Muscle of arm (tissue), 14 donors: ENCODE results near the gene SHOX. TPM values are rescaled to one million over a fixed set of nuclear protein-coding genes. Genes with fewer than 3 reads are reported as not detected.
"Not testable (repeated sequence)": the region's sequence is repeated elsewhere in the genome, so short reads cannot be mapped to it uniquely, and the experiment has no call there.

Source experiments
- DNase-seq: peaks from one replicate; pipeline ENCODE4 v3.0.0-alpha.2; 2013
- long read RNA-seq, 11 donors: transcript quantifications; one replicate each; lab custom pipeline, GENCODE V29; 2026
- polyA plus RNA-seq, 12 donors: library from polyadenylated mRNA; unstranded; fragments of 120-200 nt; gene quantifications; one replicate each; pipeline ENCODE4 v1.2.1, GENCODE V29; 2013; ENCODE audit not compliant: insufficient read length in 12 of 12

The SHOX gene
- 1 to 10 TPM in 7 of 12 donors, under 1 TPM in 4, not detected in 1; 0.23 to 4.5 (median 1.4) TPM for polyA plus RNA-seq
- long read RNA-seq, donor 1: 0 reads
- long read RNA-seq, donor 2: 0 reads
- long read RNA-seq, donor 3: 0 reads
- long read RNA-seq, donor 4: 0 reads
- long read RNA-seq, donor 5: 0 reads
- long read RNA-seq, donor 6: 0 reads
- long read RNA-seq, donor 7: 0 reads
- long read RNA-seq, donor 8: 0 reads
- long read RNA-seq, donor 9: 0 reads
- long read RNA-seq, donor 10: 0 reads
- long read RNA-seq, donor 11: 0 reads

GRCh38 chrX:630612-631496, at the start of gene SHOX:
Gene SHOX, plus strand, starts transcription at chrX:630791. Its CDS starts 107 bp downstream, at chrX:630898.
- peak; percentile 74 for DNase-seq

GRCh38 chrX:581066-581465, 49.5 kb upstream of the SHOX start:
- no peak for DNase-seq

GRCh38 chrX:581720-582298, 48.8 kb upstream of the SHOX start:
- DNase-seq: no peak

- no peak for DNase-seq
Observed at GRCh38 chrX:584572-584971, 46.0 kb upstream of the SHOX start.

- no peak for DNase-seq
Observed at GRCh38 chrX:585115-585808, 45.3 kb upstream of the SHOX start.

GRCh38 chrX:586351-586750, 44.2 kb upstream of the SHOX start:
- DNase-seq: no peak

- not testable (repeated sequence) for DNase-seq
Observed at GRCh38 chrX:589261-589660, 41.3 kb upstream of the SHOX start.

GRCh38 chrX:590693-591404, 39.7 kb upstream of the SHOX start:
- no peak for DNase-seq

GRCh38 chrX:599837-600715, 30.5 kb upstream of the SHOX start:
- DNase-seq: no peak

GRCh38 chrX:603029-603428, 27.6 kb upstream of the SHOX start:
- DNase-seq: not testable (repeated sequence)

- DNase-seq: not testable (repeated sequence)
Observed at GRCh38 chrX:604616-605015, 26.0 kb upstream of the SHOX start.

- DNase-seq: not testable (repeated sequence)
Observed at GRCh38 chrX:608088-608487, 22.5 kb upstream of the SHOX start.

- DNase-seq: no peak
Observed at GRCh38 chrX:614136-614535, 16.5 kb upstream of the SHOX start.

- DNase-seq: no peak
Observed at GRCh38 chrX:617401-617800, 13.2 kb upstream of the SHOX start.

GRCh38 chrX:617891-618290, 12.7 kb upstream of the SHOX start:
- no peak for DNase-seq

GRCh38 chrX:618304-618703, 12.3 kb upstream of the SHOX start:
- DNase-seq: not testable (repeated sequence)

GRCh38 chrX:618761-619450, 11.7 kb upstream of the SHOX start:
- DNase-seq: no peak

GRCh38 chrX:619451-619811, 11.2 kb upstream of the SHOX start:
- no peak for DNase-seq

- DNase-seq: no peak
Observed at GRCh38 chrX:619812-620531, 10.6 kb upstream of the SHOX start.
